Measurements from ENCODE around the gene AP3B1. TPM values are rescaled to one million over a fixed set of nuclear protein-coding genes. Genes with fewer than 3 reads are reported as not detected.

The AP3B1 gene
- total RNA-seq, 1 experiment from 2014 or later, result 39.7 TPM

GRCh38 chr5:78300464-78301045, 6.1 kb upstream of the AP3B1 start:
- peak; percentile 38 for DNase-seq (ENCODE audit: unreplicated experiment)
- ChIA-PET CTCF (no interaction called here), POLR2A (interaction anchor here (0.5 to 0.6 kb wide), 2 partner anchors 12 to 116 kb away, joined by 3 read pairs; no protein-coding TSS in a partner anchor)
- intact Hi-C loops (cut with micrococcal nuclease), result loop anchor here (1.0 to 5.0 kb wide), 4 partner anchors 434 to 1433 kb away; no protein-coding TSS in a partner anchor
- Mint-ChIP-seq H3K27me3 (ENCODE audit: insufficient read depth, unreplicated experiment) (no peaks in the 10 kb centered on the region), H3K4me3 (ENCODE audit: unreplicated experiment) (no peak overlapping the region), H3K9me3 (ENCODE audit: unreplicated experiment) (no peaks in the 10 kb centered on the region), H3K36me3 (ENCODE audit: insufficient read depth, unreplicated experiment) (no peaks in the 10 kb centered on the region), H3K27ac (ENCODE audit: low read depth, unreplicated experiment) (no peak overlapping the region), H3K4me1 (ENCODE audit: insufficient read depth, unreplicated experiment) (peaks cover 5% of the 10 kb centered on the region)
- no TSS peak for BruUV-seq (replicated peaks)
- peak; percentile 31 for TF ChIP-seq CTCF (IDR thresholded peaks at IDR 0.05; ENCODE audit: unreplicated experiment)

- ChIA-PET CTCF (interaction anchor here (0.6 to 1.4 kb wide), 9 partner anchors 13 to 1423 kb away, joined by 3 to 6 read pairs (median 4); no protein-coding TSS in a partner anchor), POLR2A (interaction anchor here (0.5 to 5.3 kb wide), 21 partner anchors 11 to 804 kb away, joined by 3 to 139 read pairs (median 4); partner anchors contain the start of gene SCAMP1)
- Mint-ChIP-seq H3K27me3 (ENCODE audit: insufficient read depth, unreplicated experiment) (no peaks in the 10 kb centered on the region), H3K9me3 (ENCODE audit: unreplicated experiment) (no peaks in the 10 kb centered on the region), H3K4me3 (ENCODE audit: unreplicated experiment) (peak overlapping the region; percentile 91), H3K4me1 (ENCODE audit: insufficient read depth, unreplicated experiment) (peaks cover 24% of the 10 kb centered on the region), H3K27ac (ENCODE audit: low read depth, unreplicated experiment) (peak overlapping the region; percentile 99), H3K36me3 (ENCODE audit: insufficient read depth, unreplicated experiment) (no peaks in the 10 kb centered on the region)
- BruUV-seq (replicated peaks), result no TSS peak
- TF ChIP-seq CTCF (IDR thresholded peaks at IDR 0.05; ENCODE audit: unreplicated experiment), result peak; percentile 47
- DNase-seq (ENCODE audit: unreplicated experiment), result peak; percentile 70
- intact Hi-C loops (cut with micrococcal nuclease), result no loop called here
Measured at GRCh38 chr5:78295035-78295961, 800 bp upstream of the AP3B1 start.

- intact Hi-C loops (cut with micrococcal nuclease), result loop anchor here (1.0 kb wide), 1 partner anchor 66 kb away; the partner anchor contains the start of gene SCAMP1
- BruUV-seq (replicated peaks), result no TSS peak
- ChIA-PET CTCF (interaction anchor here (0.7 to 0.8 kb wide), 2 partner anchors 211 to 518 kb away, joined by 3 read pairs; no protein-coding TSS in a partner anchor), POLR2A (interaction anchor here (0.7 to 5.3 kb wide), 14 partner anchors 10 to 802 kb away, joined by 3 to 139 read pairs (median 5); partner anchors contain the start of gene SCAMP1)
- Mint-ChIP-seq H3K4me3 (ENCODE audit: unreplicated experiment) (peak overlapping the region; percentile 91), H3K9me3 (ENCODE audit: unreplicated experiment) (no peaks in the 10 kb centered on the region), H3K27me3 (ENCODE audit: insufficient read depth, unreplicated experiment) (no peaks in the 10 kb centered on the region), H3K36me3 (ENCODE audit: insufficient read depth, unreplicated experiment) (no peaks in the 10 kb centered on the region), H3K4me1 (ENCODE audit: insufficient read depth, unreplicated experiment) (peaks cover 29% of the 10 kb centered on the region), H3K27ac (ENCODE audit: low read depth, unreplicated experiment) (peak overlapping the region; percentile 99)
- DNase-seq (ENCODE audit: unreplicated experiment), result peak; percentile 16
- TF ChIP-seq CTCF (IDR thresholded peaks at IDR 0.05; ENCODE audit: unreplicated experiment), result no peak
Measured at GRCh38 chr5:78293851-78294247, 649 bp downstream of the AP3B1 start.

- ChIA-PET POLR2A (interaction anchor here (0.9 to 5.3 kb wide), 4 partner anchors 15 to 355 kb away, joined by 3 to 139 read pairs (median 3); partner anchors contain the start of gene SCAMP1), CTCF (interaction anchor here (0.6 to 0.8 kb wide), 3 partner anchors 23 to 789 kb away, joined by 3 to 5 read pairs (median 3); no protein-coding TSS in a partner anchor)
- Mint-ChIP-seq H3K27ac (ENCODE audit: low read depth, unreplicated experiment) (no peak overlapping the region), H3K27me3 (ENCODE audit: insufficient read depth, unreplicated experiment) (no peaks in the 10 kb centered on the region), H3K36me3 (ENCODE audit: insufficient read depth, unreplicated experiment) (no peaks in the 10 kb centered on the region), H3K4me1 (ENCODE audit: insufficient read depth, unreplicated experiment) (peaks cover 37% of the 10 kb centered on the region), H3K4me3 (ENCODE audit: unreplicated experiment) (no peak overlapping the region), H3K9me3 (ENCODE audit: unreplicated experiment) (no peaks in the 10 kb centered on the region)
- intact Hi-C loops (cut with micrococcal nuclease), result no loop called here
- no peak for TF ChIP-seq CTCF (IDR thresholded peaks at IDR 0.05; ENCODE audit: unreplicated experiment)
- no TSS peak for BruUV-seq (replicated peaks)
- DNase-seq (ENCODE audit: unreplicated experiment), result no peak
Measured at GRCh38 chr5:78291687-78292086, 2.8 kb downstream of the AP3B1 start.

Data from MCF 10A (cell line).